ENCODE measurements around the gene ZNF525.
"Not testable (repeated sequence)": the region's sequence is repeated elsewhere in the genome, so short reads cannot be mapped to it uniquely, and the experiment has no call there.

The ZNF525 gene

GRCh38 chr19:53365134-53365898 lies at the start of gene ZNF525:
ZNF525 (plus strand) TSS chr19:53365705; CDS start chr19:53372282, 6,577 bp downstream.
- peak; percentile 92 for DNase-seq (ENCODE audit: low spot score)
- Mint-ChIP-seq H3K27me3 (ENCODE audit: low read depth) (no peaks in the 10 kb centered on the region), H3K9me3 (peaks cover 50% of the 10 kb centered on the region), H3K4me1 (ENCODE audit: low read depth) (peaks cover 9% of the 10 kb centered on the region), H3K27ac (peak within 1 kb of the TSS; percentile 93), H3K36me3 (ENCODE audit: low read depth) (peaks cover 26% of the 10 kb centered on the region), H3K4me3 (peak within 1 kb of the TSS; percentile 92)

DNA sequence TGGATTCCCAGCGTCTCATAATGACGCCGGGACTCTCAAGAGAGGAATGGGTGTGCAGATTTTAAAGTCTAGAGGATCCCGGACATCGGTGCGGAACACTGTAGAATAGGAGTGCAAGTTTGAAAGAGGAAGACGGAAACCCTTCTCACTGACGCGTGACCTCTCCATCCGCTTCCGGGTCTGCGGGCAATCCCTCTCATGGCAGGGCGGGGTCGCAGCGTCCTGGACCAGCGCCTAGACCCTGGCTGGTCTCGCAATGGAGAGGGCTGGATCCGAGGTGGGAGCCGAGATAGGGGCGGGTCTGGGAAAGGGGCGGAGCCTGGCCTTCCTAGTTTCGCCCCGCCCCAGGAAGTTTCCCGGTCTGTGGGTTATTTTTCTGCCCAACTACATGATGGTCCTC lies 36.5 kb upstream of the ZNF525 start:
- peaks cover 58% of the 10 kb centered on the region for H3K9me3 Mint-ChIP-seq
- H3K27ac Mint-ChIP-seq: no peak overlapping the region
- no peak for DNase-seq (ENCODE audit: low spot score)
- H3K36me3 Mint-ChIP-seq (ENCODE audit: low read depth): peaks cover 11% of the 10 kb centered on the region
- peak overlapping the region; percentile 32 for H3K4me3 Mint-ChIP-seq
- H3K4me1 Mint-ChIP-seq (ENCODE audit: low read depth): peaks cover 2% of the 10 kb centered on the region
- H3K27me3 Mint-ChIP-seq (ENCODE audit: low read depth): no peaks in the 10 kb centered on the region

DNA sequence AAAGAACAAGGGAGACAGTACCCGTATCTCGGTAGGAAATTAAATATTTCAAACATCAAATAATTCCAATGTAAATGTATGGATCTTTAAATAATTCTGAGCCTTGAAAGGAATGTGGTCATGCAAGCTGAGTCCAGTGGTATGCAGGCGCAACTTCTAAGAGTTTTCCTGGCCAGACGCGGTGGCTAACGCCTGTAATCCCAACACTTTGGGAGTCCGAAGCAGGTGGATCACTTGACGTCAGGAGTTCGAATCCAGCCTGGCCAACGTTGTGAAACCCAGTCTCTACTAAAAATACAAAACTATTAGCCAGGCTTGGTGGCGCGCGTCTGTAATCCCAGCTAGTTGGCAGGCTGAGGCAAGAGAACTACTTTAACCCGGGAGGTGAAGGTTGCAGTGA lies 33.0 kb upstream of the ZNF525 start:
- H3K4me1 Mint-ChIP-seq (ENCODE audit: low read depth): peaks cover 9% of the 10 kb centered on the region
- DNase-seq (ENCODE audit: low spot score): no peak
- no peaks in the 10 kb centered on the region for H3K27me3 Mint-ChIP-seq (ENCODE audit: low read depth)
- no peak overlapping the region for H3K27ac Mint-ChIP-seq
- H3K9me3 Mint-ChIP-seq: peaks cover 48% of the 10 kb centered on the region
- peaks cover 28% of the 10 kb centered on the region for H3K36me3 Mint-ChIP-seq (ENCODE audit: low read depth)
- H3K4me3 Mint-ChIP-seq: peak overlapping the region; percentile 90

DNA sequence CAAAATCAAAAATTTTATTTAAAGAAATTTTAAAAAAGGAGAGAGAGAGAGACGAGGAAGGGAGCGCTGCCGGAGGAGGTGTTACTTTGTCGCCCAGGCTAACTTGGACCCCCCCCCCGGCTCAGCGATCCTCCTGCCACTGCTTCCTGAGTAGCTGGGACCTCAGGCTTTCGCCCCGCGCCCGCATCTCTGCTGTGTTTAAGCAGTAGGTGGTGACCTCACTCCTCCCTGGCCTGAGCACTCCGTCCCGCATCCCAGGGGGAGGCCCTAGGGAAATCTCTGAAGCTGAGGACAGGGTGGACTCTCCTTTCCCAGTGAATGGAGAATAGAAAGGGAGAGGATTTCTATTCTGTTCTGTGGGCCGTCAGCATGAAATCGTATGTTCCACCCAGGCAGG lies 32.4 kb upstream of the ZNF525 start:
- peaks cover 47% of the 10 kb centered on the region for H3K9me3 Mint-ChIP-seq
- peaks cover 9% of the 10 kb centered on the region for H3K4me1 Mint-ChIP-seq (ENCODE audit: low read depth)
- H3K27ac Mint-ChIP-seq: peak overlapping the region; percentile 90
- no peak for DNase-seq (ENCODE audit: low spot score)
- peaks cover 34% of the 10 kb centered on the region for H3K36me3 Mint-ChIP-seq (ENCODE audit: low read depth)
- no peaks in the 10 kb centered on the region for H3K27me3 Mint-ChIP-seq (ENCODE audit: low read depth)
- peak overlapping the region; percentile 90 for H3K4me3 Mint-ChIP-seq

- Mint-ChIP-seq H3K27ac (peak within 1 kb of the TSS; percentile 90), H3K36me3 (ENCODE audit: low read depth) (peaks cover 38% of the 10 kb centered on the region), H3K4me1 (ENCODE audit: low read depth) (peaks cover 8% of the 10 kb centered on the region), H3K27me3 (ENCODE audit: low read depth) (no peaks in the 10 kb centered on the region), H3K9me3 (peaks cover 45% of the 10 kb centered on the region), H3K4me3 (peak within 1 kb of the TSS; percentile 90)
- peak; percentile 93 for DNase-seq (ENCODE audit: low spot score)
Measured at GRCh38 chr19:53333463-53334449, 31.7 kb upstream of the ZNF525 start, which contains the start of gene ZNF845. ZNF845 (plus strand) TSS chr19:53333749; CDS start chr19:53341308, 7,559 bp downstream.

DNA sequence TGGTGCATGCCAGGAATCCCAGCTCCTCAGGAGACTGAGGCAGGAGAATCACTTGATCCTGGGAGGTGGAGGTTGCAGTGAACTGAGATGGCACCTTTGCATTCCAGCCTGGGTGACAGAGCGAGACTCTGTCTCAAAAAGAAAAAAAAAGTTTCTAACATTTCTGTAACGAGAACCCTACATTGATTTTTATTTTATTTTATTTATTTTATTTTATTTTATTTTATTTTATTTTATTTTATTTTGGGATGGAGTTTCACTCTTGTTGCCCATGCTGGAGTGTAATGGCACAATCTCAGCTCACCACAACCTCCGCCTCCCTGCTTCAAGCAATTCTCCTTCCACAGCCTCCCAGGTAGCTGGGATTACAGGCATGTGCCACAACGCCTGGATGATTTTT lies 21.1 kb upstream of the ZNF525 start:
- DNase-seq (ENCODE audit: low spot score); H3K4me3 Mint-ChIP-seq; H3K27me3 Mint-ChIP-seq (ENCODE audit: low read depth); H3K27ac Mint-ChIP-seq; H3K4me1 Mint-ChIP-seq (ENCODE audit: low read depth): not testable (repeated sequence)
- Mint-ChIP-seq H3K36me3 (ENCODE audit: low read depth) (peaks cover 95% of the 10 kb centered on the region), H3K9me3 (peaks cover 65% of the 10 kb centered on the region)

GRCh38 chr19:53355739-53356138 lies 9.8 kb upstream of the ZNF525 start:
- H3K27me3 Mint-ChIP-seq (ENCODE audit: low read depth): no peaks in the 10 kb centered on the region
- H3K4me1 Mint-ChIP-seq (ENCODE audit: low read depth): no peaks in the 10 kb centered on the region
- peaks cover 67% of the 10 kb centered on the region for H3K9me3 Mint-ChIP-seq
- no peak overlapping the region for H3K27ac Mint-ChIP-seq
- no peak overlapping the region for H3K4me3 Mint-ChIP-seq
- no peak for DNase-seq (ENCODE audit: low spot score)
- H3K36me3 Mint-ChIP-seq (ENCODE audit: low read depth): peaks cover 37% of the 10 kb centered on the region

GRCh38 chr19:53357821-53358581 lies 7.5 kb upstream of the ZNF525 start:
- DNase-seq (ENCODE audit: low spot score): no peak
- H3K27me3 Mint-ChIP-seq (ENCODE audit: low read depth): no peaks in the 10 kb centered on the region
- H3K4me3 Mint-ChIP-seq: no peak overlapping the region
- peaks cover 15% of the 10 kb centered on the region for H3K36me3 Mint-ChIP-seq (ENCODE audit: low read depth)
- H3K27ac Mint-ChIP-seq: no peak overlapping the region
- no peaks in the 10 kb centered on the region for H3K4me1 Mint-ChIP-seq (ENCODE audit: low read depth)
- peaks cover 64% of the 10 kb centered on the region for H3K9me3 Mint-ChIP-seq

- H3K4me3 Mint-ChIP-seq; H3K27ac Mint-ChIP-seq; DNase-seq (ENCODE audit: low spot score); H3K27me3 Mint-ChIP-seq (ENCODE audit: low read depth); H3K4me1 Mint-ChIP-seq (ENCODE audit: low read depth); H3K36me3 Mint-ChIP-seq (ENCODE audit: low read depth): not testable (repeated sequence)
- peaks cover 59% of the 10 kb centered on the region for H3K9me3 Mint-ChIP-seq
Measured at GRCh38 chr19:53360056-53360455, 5.4 kb upstream of the ZNF525 start.

- Mint-ChIP-seq H3K27ac (peak overlapping the region; percentile 93), H3K36me3 (ENCODE audit: low read depth) (peaks cover 32% of the 10 kb centered on the region), H3K4me3 (peak overlapping the region; percentile 92), H3K27me3 (ENCODE audit: low read depth) (no peaks in the 10 kb centered on the region), H3K9me3 (peaks cover 52% of the 10 kb centered on the region), H3K4me1 (ENCODE audit: low read depth) (peaks cover 9% of the 10 kb centered on the region)
- no peak for DNase-seq (ENCODE audit: low spot score)
Measured at GRCh38 chr19:53365899-53366493, 491 bp downstream of the ZNF525 start.

DNA sequence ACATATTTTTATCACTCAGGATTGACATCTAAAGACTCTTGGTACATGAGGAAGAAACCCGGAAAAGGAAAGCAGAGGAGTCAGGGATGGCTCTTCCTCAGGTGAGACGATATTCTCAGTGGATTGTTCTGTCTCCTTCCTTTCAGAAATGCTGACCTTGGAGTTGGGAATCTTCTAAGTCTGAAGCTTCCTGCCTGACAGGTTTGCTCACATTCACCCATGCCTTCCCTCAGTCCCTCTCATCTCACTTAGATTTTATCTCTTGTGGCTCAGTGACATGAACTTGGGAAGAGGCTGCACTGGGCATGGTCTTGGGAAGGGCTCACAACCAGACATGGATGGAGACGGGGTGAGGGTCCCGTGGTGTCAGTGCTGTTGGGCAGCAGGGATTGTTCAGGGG lies 6.7 kb downstream of the ZNF525 start:
- Mint-ChIP-seq H3K4me3 (no peak overlapping the region), H3K9me3 (peaks cover 52% of the 10 kb centered on the region), H3K4me1 (ENCODE audit: low read depth) (peaks cover 2% of the 10 kb centered on the region), H3K36me3 (ENCODE audit: low read depth) (peaks cover 77% of the 10 kb centered on the region), H3K27me3 (ENCODE audit: low read depth) (no peaks in the 10 kb centered on the region), H3K27ac (no peak overlapping the region)
- DNase-seq (ENCODE audit: low spot score): no peak

- Mint-ChIP-seq H3K4me3 (no peak overlapping the region), H3K27me3 (ENCODE audit: low read depth) (no peaks in the 10 kb centered on the region), H3K36me3 (ENCODE audit: low read depth) (peaks cover 79% of the 10 kb centered on the region), H3K9me3 (peaks cover 52% of the 10 kb centered on the region), H3K4me1 (ENCODE audit: low read depth) (no peaks in the 10 kb centered on the region), H3K27ac (no peak overlapping the region)
- DNase-seq (ENCODE audit: low spot score): no peak
Measured at GRCh38 chr19:53374288-53374687, 8.8 kb downstream of the ZNF525 start.

- H3K4me1 Mint-ChIP-seq (ENCODE audit: low read depth): no peaks in the 10 kb centered on the region
- H3K27me3 Mint-ChIP-seq (ENCODE audit: low read depth): no peaks in the 10 kb centered on the region
- no peak for DNase-seq (ENCODE audit: low spot score)
- no peak overlapping the region for H3K4me3 Mint-ChIP-seq
- H3K9me3 Mint-ChIP-seq: peaks cover 53% of the 10 kb centered on the region
- H3K27ac Mint-ChIP-seq: no peak overlapping the region
- H3K36me3 Mint-ChIP-seq (ENCODE audit: low read depth): peaks cover 82% of the 10 kb centered on the region
Measured at GRCh38 chr19:53374743-53375142, 9.2 kb downstream of the ZNF525 start.
